Peyer's patch (tissue), 4 donors: ENCODE measurements around the gene APOBEC3F.

Experiments
- CTCF ChIP-seq, 6 experiments: fragments of 450-650 bp in 4 of 6; fragments of 200-600 bp in 2 of 6; sonication (generic) in 1 of 6; IDR thresholded peaks; one replicate each; pipeline ENCODE4 v1.5.1; 2017 to 2019; ENCODE audit warnings: antibody characterized with exemption in 6 of 6, mild to moderate bottlenecking in 3 of 6, moderate library complexity in 1 of 6
- POLR2A ChIP-seq, 2 donors: fragments of 450-650 bp; IDR thresholded peaks; one replicate each; pipeline ENCODE4 v1.5.1; 2017; ENCODE audit warnings: antibody characterized with exemption in 2 of 2, mild to moderate bottlenecking in 2 of 2, moderate library complexity in 2 of 2

DNA sequence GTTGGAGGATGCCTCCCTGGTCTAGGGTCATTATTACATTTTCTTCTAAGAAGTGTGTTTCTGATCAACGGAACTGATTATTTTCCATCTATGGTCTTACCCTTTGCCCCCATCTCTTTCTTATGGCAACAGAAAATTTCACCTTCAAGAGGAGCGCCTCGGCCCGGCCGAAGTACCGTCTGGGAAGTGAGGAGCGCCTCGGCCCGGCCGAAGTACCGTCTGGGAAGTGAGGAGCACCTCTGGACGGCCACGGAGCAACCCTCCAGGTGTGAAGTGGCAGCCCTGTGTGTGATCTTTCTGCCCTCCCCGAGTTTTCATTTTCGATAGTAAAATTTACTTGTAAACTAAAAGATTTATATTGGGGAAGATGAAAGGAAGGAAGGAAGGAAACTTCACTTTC, 29.7 kb upstream of the APOBEC3F start:
- no peak for TF ChIP-seq CTCF (IDR thresholded peaks at IDR 0.05)
- no peak for TF ChIP-seq POLR2A (IDR thresholded peaks at IDR 0.05)
